Measurements from ENCODE around the gene UVSSA.

DNA sequence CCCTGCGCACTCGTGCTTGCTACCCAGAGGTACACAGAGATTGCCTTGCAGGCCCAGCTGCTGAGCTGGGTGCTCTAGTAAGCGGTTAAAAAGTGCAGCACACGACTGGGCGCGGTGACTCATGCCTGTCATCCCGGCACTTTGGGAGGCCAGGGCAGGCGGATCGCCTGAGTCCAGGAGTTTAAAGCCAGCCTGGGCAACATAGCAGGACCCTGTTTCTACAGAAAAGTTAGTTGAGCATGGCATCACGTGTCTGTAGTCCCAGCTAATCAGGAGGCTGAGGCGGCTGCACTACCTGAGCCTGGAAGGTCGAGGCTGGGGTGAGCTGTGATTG, 5.5 kb downstream of the UVSSA start:
- TF ChIP-seq, protein P1, sequence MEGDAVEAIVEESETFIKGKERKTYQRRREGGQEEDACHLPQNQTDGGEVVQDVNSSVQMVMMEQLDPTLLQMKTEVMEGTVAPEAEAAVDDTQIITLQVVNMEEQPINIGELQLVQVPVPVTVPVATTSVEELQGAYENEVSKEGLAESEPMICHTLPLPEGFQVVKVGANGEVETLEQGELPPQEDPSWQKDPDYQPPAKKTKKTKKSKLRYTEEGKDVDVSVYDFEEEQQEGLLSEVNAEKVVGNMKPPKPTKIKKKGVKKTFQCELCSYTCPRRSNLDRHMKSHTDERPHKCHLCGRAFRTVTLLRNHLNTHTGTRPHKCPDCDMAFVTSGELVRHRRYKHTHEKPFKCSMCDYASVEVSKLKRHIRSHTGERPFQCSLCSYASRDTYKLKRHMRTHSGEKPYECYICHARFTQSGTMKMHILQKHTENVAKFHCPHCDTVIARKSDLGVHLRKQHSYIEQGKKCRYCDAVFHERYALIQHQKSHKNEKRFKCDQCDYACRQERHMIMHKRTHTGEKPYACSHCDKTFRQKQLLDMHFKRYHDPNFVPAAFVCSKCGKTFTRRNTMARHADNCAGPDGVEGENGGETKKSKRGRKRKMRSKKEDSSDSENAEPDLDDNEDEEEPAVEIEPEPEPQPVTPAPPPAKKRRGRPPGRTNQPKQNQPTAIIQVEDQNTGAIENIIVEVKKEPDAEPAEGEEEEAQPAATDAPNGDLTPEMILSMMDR (IDR thresholded peaks at IDR 0.05): no peak
- no peak for TF ChIP-seq EZH2 (IDR thresholded peaks at IDR 0.05; ENCODE audit: borderline replicate concordance, insufficient read depth, low read depth, low read length, poor library complexity, severe bottlenecking)

Measured in B cell (primary cell).